ENCODE measurements around the gene DCUN1D3. TPM values are rescaled to one million over a fixed set of nuclear protein-coding genes. Genes with fewer than 3 reads are reported as not detected.

The DCUN1D3 gene
- total and polyA plus RNA-seq, 2 donors (not counting 1 experiment from before 2014, with no cell fraction given) = 20.4 to 42.8 TPM

DNA sequence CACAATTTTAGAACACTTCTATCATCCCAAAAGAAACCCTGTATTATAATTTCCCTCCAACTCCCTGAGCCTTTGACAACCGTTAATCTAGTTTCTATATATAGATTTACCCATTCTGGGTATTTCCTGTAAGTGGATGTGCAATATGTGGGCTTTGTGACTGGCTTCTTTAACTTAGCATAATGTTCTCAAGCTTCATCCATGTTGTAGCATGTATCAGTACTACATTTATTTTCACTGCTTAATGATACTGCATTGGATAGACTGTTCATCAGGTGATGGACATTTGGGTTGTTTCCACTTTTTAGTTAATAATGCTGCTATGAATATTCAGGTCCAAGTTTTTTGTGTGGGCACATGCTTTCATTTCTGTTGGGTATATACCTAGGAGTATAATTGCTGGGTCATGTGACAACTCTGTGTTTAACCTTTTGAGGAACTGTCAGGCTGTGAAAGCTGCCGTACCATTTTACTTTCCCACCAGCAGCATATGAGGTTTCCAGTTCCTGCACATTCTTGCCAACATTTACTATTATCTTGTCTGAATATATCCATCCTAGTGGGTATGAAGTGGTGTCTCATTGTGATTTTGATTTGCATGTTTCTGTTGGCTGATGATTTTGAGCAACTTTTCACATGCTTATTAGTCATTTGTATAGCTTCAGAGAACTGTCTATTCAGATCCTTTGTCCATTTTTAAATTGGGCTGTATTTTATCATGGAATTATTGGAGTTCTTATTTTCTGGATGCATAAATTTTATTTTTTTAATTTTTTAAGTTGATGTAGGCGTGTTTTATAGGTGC, 77.4 kb downstream of the DCUN1D3 start:
- H3K27me3 ChIP-seq (ENCODE audit: control insufficient read depth, insufficient read depth, low read length) = no peaks in the 10 kb centered on the region
- no peak overlapping the region for H3K27ac ChIP-seq (ENCODE audit: insufficient read depth, low read length)
- no peaks in the 10 kb centered on the region for H3K4me1 ChIP-seq (ENCODE audit: control insufficient read depth, extremely low read depth, insufficient read depth, low read length)
- no peaks in the 10 kb centered on the region for H4K20me1 ChIP-seq (ENCODE audit: control insufficient read depth, extremely low read depth, insufficient read depth, low read length)
- TF ChIP-seq EZH2 (IDR thresholded peaks at IDR 0.05; ENCODE audit: low read length, missing control alignments) = no peak
- no peak for DNase-seq (ENCODE audit: low read depth in 2 of 2)
- H3K4me2 ChIP-seq (ENCODE audit: extremely low read depth, insufficient read depth, low read length) = no peak overlapping the region
- H3K4me3 ChIP-seq (replicated peaks in 1 of 4; ENCODE audit: control extremely low read depth in 1 of 4, insufficient read depth in 1 of 4, low read depth in 3 of 4, low read length in 4 of 4) = no peak overlapping the region
- peaks cover 1% of the 10 kb centered on the region for H3K36me3 ChIP-seq (ENCODE audit: control insufficient read depth, insufficient read depth, low read length)
- no peak overlapping the region for H3K9ac ChIP-seq (ENCODE audit: insufficient read depth, low read length)
- no peak overlapping the region for H2AFZ ChIP-seq (ENCODE audit: low read length)
- no peaks in the 10 kb centered on the region for H3K79me2 ChIP-seq (ENCODE audit: control insufficient read depth, insufficient read depth, low read length)
- H3K9me3 ChIP-seq (ENCODE audit: control insufficient read depth, insufficient read depth, low read depth, low read length) = no peaks in the 10 kb centered on the region

DNA sequence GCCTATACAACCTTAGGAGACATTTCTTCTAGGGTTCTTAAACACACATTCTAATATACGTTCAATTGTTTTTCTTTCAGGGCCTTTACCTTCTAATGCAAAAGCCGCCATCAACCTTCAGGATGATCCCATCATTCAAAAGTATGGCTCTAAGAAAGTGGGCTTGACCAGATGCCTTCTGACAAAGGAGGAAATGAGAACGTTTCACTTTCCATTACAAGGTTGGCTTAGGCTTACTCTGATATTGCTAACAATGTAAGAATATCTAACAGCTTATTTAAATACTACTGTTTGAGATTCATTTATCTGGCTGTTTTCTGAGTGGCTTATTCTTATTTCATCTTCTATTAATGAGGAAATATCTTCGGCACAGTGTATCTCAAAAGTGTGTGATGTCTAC, 78.5 kb downstream of the DCUN1D3 start:
- TF ChIP-seq, protein P1, sequence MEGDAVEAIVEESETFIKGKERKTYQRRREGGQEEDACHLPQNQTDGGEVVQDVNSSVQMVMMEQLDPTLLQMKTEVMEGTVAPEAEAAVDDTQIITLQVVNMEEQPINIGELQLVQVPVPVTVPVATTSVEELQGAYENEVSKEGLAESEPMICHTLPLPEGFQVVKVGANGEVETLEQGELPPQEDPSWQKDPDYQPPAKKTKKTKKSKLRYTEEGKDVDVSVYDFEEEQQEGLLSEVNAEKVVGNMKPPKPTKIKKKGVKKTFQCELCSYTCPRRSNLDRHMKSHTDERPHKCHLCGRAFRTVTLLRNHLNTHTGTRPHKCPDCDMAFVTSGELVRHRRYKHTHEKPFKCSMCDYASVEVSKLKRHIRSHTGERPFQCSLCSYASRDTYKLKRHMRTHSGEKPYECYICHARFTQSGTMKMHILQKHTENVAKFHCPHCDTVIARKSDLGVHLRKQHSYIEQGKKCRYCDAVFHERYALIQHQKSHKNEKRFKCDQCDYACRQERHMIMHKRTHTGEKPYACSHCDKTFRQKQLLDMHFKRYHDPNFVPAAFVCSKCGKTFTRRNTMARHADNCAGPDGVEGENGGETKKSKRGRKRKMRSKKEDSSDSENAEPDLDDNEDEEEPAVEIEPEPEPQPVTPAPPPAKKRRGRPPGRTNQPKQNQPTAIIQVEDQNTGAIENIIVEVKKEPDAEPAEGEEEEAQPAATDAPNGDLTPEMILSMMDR (conservative IDR thresholded peaks at IDR 0.05 in 1 of 2, IDR thresholded peaks at IDR 0.05 in 1 of 2; ENCODE audit: low read depth in 1 of 2, low read length in 2 of 2) = no peak
- no peak for TF ChIP-seq EZH2 (IDR thresholded peaks at IDR 0.05; ENCODE audit: low read length, missing control alignments)
- Histone ChIP-seq H3K9ac (ENCODE audit: insufficient read depth, low read length) (no peak overlapping the region), H3K27me3 (ENCODE audit: control insufficient read depth, insufficient read depth, low read length) (no peaks in the 10 kb centered on the region), H3K4me1 (ENCODE audit: control insufficient read depth, extremely low read depth, insufficient read depth, low read length) (no peaks in the 10 kb centered on the region), H3K36me3 (ENCODE audit: control insufficient read depth, insufficient read depth, low read length) (peaks cover 1% of the 10 kb centered on the region), H2AFZ (ENCODE audit: low read length) (no peak overlapping the region), H3K79me2 (ENCODE audit: control insufficient read depth, insufficient read depth, low read length) (no peaks in the 10 kb centered on the region), H3K9me3 (ENCODE audit: control insufficient read depth, insufficient read depth, low read depth, low read length) (no peaks in the 10 kb centered on the region), H3K4me2 (ENCODE audit: extremely low read depth, insufficient read depth, low read length) (no peak overlapping the region), H3K27ac (ENCODE audit: insufficient read depth, low read length) (no peak overlapping the region), H4K20me1 (ENCODE audit: control insufficient read depth, extremely low read depth, insufficient read depth, low read length) (no peaks in the 10 kb centered on the region), H3K4me3 (replicated peaks in 1 of 4; ENCODE audit: control extremely low read depth in 1 of 4, insufficient read depth in 1 of 4, low read depth in 3 of 4, low read length in 4 of 4) (no peak overlapping the region)
- DNase-seq (ENCODE audit: low read depth in 2 of 2) = no peak

DNA sequence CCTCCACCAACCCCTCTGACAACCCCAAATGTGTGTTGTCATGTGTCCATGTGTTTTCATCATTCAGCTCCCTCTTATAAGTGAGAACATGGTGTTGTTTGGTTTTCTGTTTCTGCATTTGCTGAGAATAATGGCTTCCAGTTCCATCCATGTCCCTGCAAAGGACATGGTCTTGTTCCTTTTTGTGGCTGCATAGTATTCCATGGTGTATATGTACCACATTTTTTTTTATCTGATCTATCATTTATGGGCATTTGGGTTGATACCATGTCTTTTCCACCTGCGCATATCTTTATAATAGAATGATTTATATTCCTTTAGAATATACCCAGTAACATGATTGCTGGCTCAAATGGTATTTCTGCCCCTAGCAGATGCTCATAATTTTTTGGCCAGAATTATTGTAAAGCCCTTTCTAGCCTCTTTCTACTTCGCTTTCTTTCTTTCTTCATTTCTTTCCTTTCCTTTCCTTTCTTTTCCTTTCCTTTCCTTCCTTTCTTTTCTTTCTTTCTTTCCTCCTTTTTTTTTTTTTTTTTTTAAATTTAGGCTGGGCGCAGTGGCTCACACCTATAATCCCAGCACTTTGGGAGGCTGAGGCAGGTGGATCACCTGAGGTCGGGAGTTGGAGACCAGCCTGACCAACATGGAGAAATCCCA, 81.1 kb downstream of the DCUN1D3 start:
- Histone ChIP-seq H2AFZ (ENCODE audit: low read length) (no peak overlapping the region), H3K4me1 (ENCODE audit: control insufficient read depth, extremely low read depth, insufficient read depth, low read length) (no peaks in the 10 kb centered on the region), H3K4me2 (ENCODE audit: extremely low read depth, insufficient read depth, low read length) (no peak overlapping the region), H4K20me1 (ENCODE audit: control insufficient read depth, extremely low read depth, insufficient read depth, low read length) (no peaks in the 10 kb centered on the region), H3K27ac (ENCODE audit: insufficient read depth, low read length) (no peak overlapping the region), H3K79me2 (ENCODE audit: control insufficient read depth, insufficient read depth, low read length) (no peaks in the 10 kb centered on the region), H3K9me3 (ENCODE audit: control insufficient read depth, insufficient read depth, low read depth, low read length) (no peaks in the 10 kb centered on the region), H3K36me3 (ENCODE audit: control insufficient read depth, insufficient read depth, low read length) (peaks cover 1% of the 10 kb centered on the region), H3K4me3 (replicated peaks in 1 of 4; ENCODE audit: control extremely low read depth in 1 of 4, insufficient read depth in 1 of 4, low read depth in 3 of 4, low read length in 4 of 4) (no peak overlapping the region), H3K9ac (ENCODE audit: insufficient read depth, low read length) (no peak overlapping the region), H3K27me3 (ENCODE audit: control insufficient read depth, insufficient read depth, low read length) (no peaks in the 10 kb centered on the region)
- no peak for DNase-seq (ENCODE audit: low read depth in 2 of 2)
- TF ChIP-seq, protein P1 (conservative IDR thresholded peaks at IDR 0.05 in 1 of 2, IDR thresholded peaks at IDR 0.05 in 1 of 2; ENCODE audit: low read depth in 1 of 2, low read length in 2 of 2) = no peak
- TF ChIP-seq EZH2 (IDR thresholded peaks at IDR 0.05; ENCODE audit: low read length, missing control alignments) = no peak

Data from fibroblast of lung (primary cell).